DND-41 (cell line): ENCODE results near the gene ATP6V0E2.
A peak's percentile ranks its signal among the peaks of the same experiment; 100 is the strongest.

Experiments used
- ATAC-seq: fragments of 200-7000 bp; cut with Tn5 transposase; 3 replicates; pipeline ENCODE4 v1.9.1; 2021; ENCODE audit warnings: low read depth; ENCODE audit not compliant: insufficient read depth
- DNase-seq: peaks from one replicate; pipeline ENCODE4 v3.0.0-alpha.2; 2020
- H2AFZ ChIP-seq: 2 replicates; pipeline ENCODE4 v1.6.0; 2012; ENCODE audit warnings: low read depth, low read length
- H3K27ac ChIP-seq: 2 replicates; pipeline ENCODE4 v1.5.1; 2012; ENCODE audit warnings: low read length, inconsistent platforms
- H3K27me3 ChIP-seq: fragments of 200-600 bp; sonication (generic); 2 replicates; pipeline ENCODE4 v1.6.0; 2012; ENCODE audit warnings: low read length, mild to moderate bottlenecking, inconsistent platforms; ENCODE audit not compliant: insufficient read depth, poor library complexity
- H3K36me3 ChIP-seq: 2 replicates; pipeline ENCODE4 v1.5.1; 2012; ENCODE audit warnings: low read length, inconsistent platforms; ENCODE audit not compliant: insufficient read depth
- H3K4me1 ChIP-seq: 2 replicates; pipeline ENCODE4 v1.5.1; 2012; ENCODE audit warnings: mild to moderate bottlenecking, low read length; ENCODE audit not compliant: insufficient read depth
- H3K4me2 ChIP-seq: 2 replicates; pipeline ENCODE4 v1.6.0; 2012; ENCODE audit warnings: mild to moderate bottlenecking, moderate library complexity, low read length, inconsistent platforms; ENCODE audit not compliant: insufficient read depth
- H3K4me3 ChIP-seq, 2 experiments: fragments of 200-600 bp in 1 of 2; shearing (Covaris generic) in 1 of 2; 2 replicates each; pipeline ENCODE4 v1.5.1; 2012 to 2016; ENCODE audit warnings: inconsistent platforms in 2 of 2, low read length in 2 of 2, mild to moderate bottlenecking in 2 of 2, low read depth in 1 of 2, moderate library complexity in 1 of 2
- H3K79me2 ChIP-seq: 2 replicates; pipeline ENCODE4 v1.6.0; 2012; ENCODE audit warnings: low read length, inconsistent platforms; ENCODE audit not compliant: insufficient read depth
- H3K9ac ChIP-seq: 2 replicates; pipeline ENCODE4 v1.6.0; 2012; ENCODE audit warnings: low read depth, mild to moderate bottlenecking, inconsistent platforms, low read length, moderate library complexity
- H3K9me3 ChIP-seq: 2 replicates; pipeline ENCODE4 v1.5.1; 2012; ENCODE audit warnings: low read length, moderate library complexity, mild to moderate bottlenecking, inconsistent platforms; ENCODE audit not compliant: insufficient read depth, severe bottlenecking
- H4K20me1 ChIP-seq: 2 replicates; pipeline ENCODE4 v1.6.0; 2012; ENCODE audit warnings: low read length; ENCODE audit not compliant: insufficient read depth
- CTCF ChIP-seq: IDR thresholded peaks from 2 replicates; pipeline ENCODE4 v1.5.1; 2012; ENCODE audit warnings: borderline replicate concordance, low read length, moderate library complexity, mild to moderate bottlenecking; ENCODE audit not compliant: poor library complexity, severe bottlenecking; ENCODE audit errors: extremely low read depth
- EZH2 ChIP-seq: IDR thresholded peaks from 3 replicates; pipeline ENCODE4 v1.6.1; 2012; ENCODE audit warnings: borderline replicate concordance, low read depth, mild to moderate bottlenecking, moderate library complexity, low read length, inconsistent platforms; ENCODE audit not compliant: severe bottlenecking

The ATP6V0E2 gene

GRCh38 chr7:149838992-149839408 lies 34.8 kb upstream of the ATP6V0E2 start:
- H3K36me3 ChIP-seq, result no peaks in the 10 kb centered on the region; the same call in 1 of the 2 replicates
- DNase-seq (no peak), ATAC-seq (no peak)
- H3K4me1 ChIP-seq, result peaks cover 22% of the 10 kb centered on the region
- no peak for TF ChIP-seq EZH2
- no peak for TF ChIP-seq CTCF
- peak overlapping the region; percentile 81 for H3K27ac ChIP-seq
- peaks cover 3% of the 10 kb centered on the region for H3K27me3 ChIP-seq
- peak overlapping the region; percentile 80 for H2AFZ ChIP-seq
- peak overlapping the region; percentile 81 for H3K4me2 ChIP-seq
- H4K20me1 ChIP-seq, result peaks cover 10% of the 10 kb centered on the region; the same call in 1 of the 2 replicates
- H3K9me3 ChIP-seq, result no peaks in the 10 kb centered on the region
- peak overlapping the region; percentile 90 for H3K9ac ChIP-seq
- H3K4me3 ChIP-seq, result peak overlapping the region; percentile 73 to 90
- H3K79me2 ChIP-seq, result peaks cover 17% of the 10 kb centered on the region

- H3K4me3 ChIP-seq, result 0 out of 4 replicates have a peak overlapping the region, but pooled peaks of 1 of the 2 experiments have one; percentile 90
- H2AFZ ChIP-seq, result no peak overlapping the region
- H3K79me2 ChIP-seq, result peaks cover 17% of the 10 kb centered on the region
- no peak for TF ChIP-seq EZH2
- TF ChIP-seq CTCF, result no peak
- peak overlapping the region; percentile 81 for H3K4me2 ChIP-seq
- H3K36me3 ChIP-seq, result no peaks in the 10 kb centered on the region; the same call in 1 of the 2 replicates
- H3K9me3 ChIP-seq, result no peaks in the 10 kb centered on the region
- peaks cover 13% of the 10 kb centered on the region; the same call in 1 of the 2 replicates for H4K20me1 ChIP-seq
- no peak overlapping the region for H3K9ac ChIP-seq
- ATAC-seq, result no peak
- no peak for DNase-seq
- no peaks in the 10 kb centered on the region for H3K27me3 ChIP-seq
- no peak overlapping the region for H3K27ac ChIP-seq
- H3K4me1 ChIP-seq, result peaks cover 22% of the 10 kb centered on the region
Observed at GRCh38 chr7:149839933-149840332, 33.8 kb upstream of the ATP6V0E2 start.

GRCh38 chr7:149843566-149843965 lies 30.2 kb upstream of the ATP6V0E2 start:
- H3K4me1 ChIP-seq, result peaks cover 16% of the 10 kb centered on the region

More at GRCh38 chr7:149843566-149843965, 30.2 kb upstream of the ATP6V0E2 start:
- ATAC-seq (no peak), DNase-seq (no peak)
- Histone ChIP-seq H3K79me2 (peaks cover 16% of the 10 kb centered on the region), H3K36me3 (peaks cover 24% of the 10 kb centered on the region), H3K9me3 (no peaks in the 10 kb centered on the region), H3K9ac (no peak overlapping the region), H3K27ac (no peak overlapping the region), H2AFZ (no peak overlapping the region), H3K4me3 (no peak overlapping the region), H3K27me3 (no peaks in the 10 kb centered on the region), H4K20me1 (peaks cover 13% of the 10 kb centered on the region; the same call in 1 of the 2 replicates), H3K4me2 (no peak overlapping the region)
- TF ChIP-seq EZH2 (no peak), CTCF (no peak)
